ENCODE data around the gene NKD1.
"Not testable (repeated sequence)": the region's sequence is repeated elsewhere in the genome, so short reads cannot be mapped to it uniquely, and the experiment has no call there.

Gene NKD1, protein sequence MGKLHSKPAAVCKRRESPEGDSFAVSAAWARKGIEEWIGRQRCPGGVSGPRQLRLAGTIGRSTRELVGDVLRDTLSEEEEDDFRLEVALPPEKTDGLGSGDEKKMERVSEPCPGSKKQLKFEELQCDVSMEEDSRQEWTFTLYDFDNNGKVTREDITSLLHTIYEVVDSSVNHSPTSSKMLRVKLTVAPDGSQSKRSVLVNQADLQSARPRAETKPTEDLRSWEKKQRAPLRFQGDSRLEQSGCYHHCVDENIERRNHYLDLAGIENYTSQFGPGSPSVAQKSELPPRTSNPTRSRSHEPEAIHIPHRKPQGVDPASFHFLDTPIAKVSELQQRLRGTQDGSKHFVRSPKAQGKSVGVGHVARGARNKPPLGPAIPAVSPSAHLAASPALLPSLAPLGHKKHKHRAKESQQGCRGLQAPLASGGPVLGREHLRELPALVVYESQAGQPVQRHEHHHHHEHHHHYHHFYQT

DNA sequence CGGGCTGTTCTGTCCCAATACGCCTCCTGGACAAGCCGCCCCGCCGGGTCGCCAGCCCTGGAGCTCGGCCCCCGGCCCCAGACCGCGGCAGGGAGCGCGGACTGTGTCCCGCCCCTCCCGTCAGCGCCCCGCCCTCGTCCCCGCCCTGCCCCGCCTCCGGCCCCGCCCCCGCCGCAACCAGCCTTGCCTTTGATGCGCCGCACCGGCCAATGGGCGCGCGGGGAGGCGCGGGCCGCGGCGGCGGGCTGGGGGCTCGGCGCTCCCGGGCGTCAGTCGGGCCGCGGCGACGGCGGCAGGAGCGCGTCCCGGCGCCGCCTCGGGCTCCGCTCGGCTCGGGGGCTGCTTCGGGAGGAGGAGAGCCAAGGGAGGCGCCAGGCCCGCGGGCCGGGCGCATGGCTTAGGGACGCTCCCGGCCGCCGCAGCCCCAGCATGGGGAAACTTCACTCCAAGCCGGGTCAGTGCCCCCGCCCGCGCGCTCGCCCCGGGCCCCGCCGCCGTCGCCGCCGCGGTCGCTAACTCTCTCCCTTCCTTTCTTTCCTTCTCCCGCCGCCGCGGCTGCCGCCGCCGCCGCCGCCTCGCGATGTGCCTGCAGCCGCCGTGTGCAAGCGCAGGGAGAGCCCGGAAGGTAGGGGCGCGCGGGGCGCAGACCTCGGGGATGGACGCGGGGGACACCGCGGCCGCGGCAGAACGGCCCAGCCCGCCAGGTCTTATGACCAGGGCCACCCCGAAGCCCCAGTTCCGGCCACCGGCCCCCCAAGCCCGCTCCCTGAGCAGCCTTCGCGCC is at the start of gene NKD1:
NKD1 (plus strand) TSS at position 272 of the 784 bp plus-strand sequence; CDS start at position 430, 158 bp downstream.
- in situ Hi-C loops (cut with HindIII; ENCODE audit: low pct_ligation_motif_present, low pct_unique_long_range_greater_than_20kb, low sequenced_read_pairs) = no loop called here

DNA sequence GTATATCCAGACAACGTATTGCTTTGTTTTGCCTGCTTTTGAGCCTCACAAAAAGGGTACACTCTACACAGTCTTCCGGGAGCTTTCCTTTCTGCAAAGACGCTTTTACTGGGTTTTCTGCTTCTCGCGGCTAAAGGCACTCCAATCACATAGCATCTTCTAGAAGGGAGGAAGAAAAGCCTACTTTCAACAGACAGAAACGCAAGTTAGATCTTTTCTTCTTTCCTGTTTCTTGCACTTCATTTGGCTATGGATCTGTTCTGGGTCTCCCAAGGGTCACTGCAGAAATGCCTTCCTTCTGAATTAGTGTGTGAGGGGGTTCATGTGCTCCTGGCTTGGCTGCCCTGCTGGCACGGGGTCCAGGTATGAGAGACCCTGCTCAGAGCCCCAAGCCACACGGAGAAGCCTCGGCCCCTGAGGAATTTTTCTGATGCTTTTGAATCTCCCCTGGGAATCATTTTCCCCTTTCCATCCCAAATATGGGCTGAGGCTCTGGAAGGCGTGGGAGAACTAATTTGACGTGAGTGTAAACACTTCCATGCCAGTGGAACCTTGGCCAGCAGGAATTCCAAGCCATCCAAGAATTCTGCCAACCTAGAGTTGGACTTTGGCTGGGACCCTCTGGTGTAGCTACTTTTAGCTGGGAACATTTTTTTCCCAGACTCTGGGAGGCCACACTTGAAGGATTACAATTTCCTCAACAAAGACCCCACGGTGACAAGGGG is 49.6 kb upstream of the NKD1 start:
- in situ Hi-C loops (cut with HindIII; ENCODE audit: low pct_ligation_motif_present, low pct_unique_long_range_greater_than_20kb, low sequenced_read_pairs) = no loop called here
- DNase-seq = no peak

More for the DNA sequence above, at the start of gene NKD1:
- peak; percentile 54 for DNase-seq

DNA sequence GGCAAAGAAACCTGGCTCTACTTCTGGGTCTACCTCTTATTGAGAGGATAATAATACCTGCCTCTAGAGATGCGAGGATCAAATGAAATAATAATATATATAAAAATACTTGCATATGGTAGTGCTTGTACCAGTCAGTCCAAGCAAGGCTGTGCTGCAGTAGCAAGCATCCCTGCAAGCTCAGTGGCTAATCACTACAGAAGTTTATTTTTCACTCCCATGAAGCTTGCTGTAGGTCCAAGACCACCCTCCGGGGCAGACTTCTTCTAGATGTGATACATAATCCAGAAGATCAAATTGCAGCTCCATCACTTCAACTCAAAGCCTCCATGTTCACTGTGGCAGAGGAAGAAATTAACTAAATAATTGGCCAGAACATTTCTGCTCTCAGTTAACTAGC is 48.9 kb upstream of the NKD1 start:
- in situ Hi-C loops (cut with HindIII; ENCODE audit: low pct_ligation_motif_present, low pct_unique_long_range_greater_than_20kb, low sequenced_read_pairs) = no loop called here
- no peak for DNase-seq

DNA sequence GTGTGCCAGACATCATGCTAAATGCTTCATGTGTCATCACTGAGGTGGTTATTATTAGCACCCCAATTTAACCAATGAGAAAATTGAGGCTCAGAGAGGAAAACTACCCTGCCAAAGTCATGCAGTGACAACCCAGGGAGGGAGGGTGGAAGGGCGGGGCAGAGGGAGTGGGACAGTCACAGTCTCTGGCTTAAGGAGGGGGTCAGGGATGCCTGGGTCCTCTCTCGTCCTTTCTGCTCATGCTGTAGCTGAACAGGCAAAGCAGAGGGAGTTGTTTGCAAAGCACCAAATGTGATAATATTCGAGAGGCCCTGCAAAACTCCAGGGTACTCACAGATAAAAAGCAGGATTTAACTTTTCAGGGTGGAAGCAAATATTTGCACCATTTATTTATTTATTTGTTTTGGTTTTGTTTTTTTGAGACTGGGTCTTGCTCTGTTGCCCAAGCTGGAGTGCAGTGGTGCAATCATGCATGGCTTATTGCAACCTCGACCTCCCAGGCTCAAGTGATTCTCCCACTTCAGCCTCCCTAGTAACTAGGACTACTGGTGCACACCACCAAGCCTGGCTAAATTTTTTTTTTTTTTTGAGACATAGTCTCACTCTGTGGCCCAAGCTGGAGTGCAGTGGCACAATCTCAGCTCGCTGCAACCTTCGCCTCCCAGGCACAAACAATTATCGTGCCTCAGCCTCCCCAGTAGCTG is 47.9 kb upstream of the NKD1 start:
- in situ Hi-C loops (cut with HindIII; ENCODE audit: low pct_ligation_motif_present, low pct_unique_long_range_greater_than_20kb, low sequenced_read_pairs) = no loop called here
- no peak for DNase-seq

- DNase-seq = no peak
- in situ Hi-C loops (cut with HindIII; ENCODE audit: low pct_ligation_motif_present, low pct_unique_long_range_greater_than_20kb, low sequenced_read_pairs) = no loop called here
Observed at GRCh38 chr16:50501251-50501650, 46.9 kb upstream of the NKD1 start.

GRCh38 chr16:50501986-50502615 is 46.1 kb upstream of the NKD1 start:
- DNase-seq = no peak
- in situ Hi-C loops (cut with HindIII; ENCODE audit: low pct_ligation_motif_present, low pct_unique_long_range_greater_than_20kb, low sequenced_read_pairs) = no loop called here

DNA sequence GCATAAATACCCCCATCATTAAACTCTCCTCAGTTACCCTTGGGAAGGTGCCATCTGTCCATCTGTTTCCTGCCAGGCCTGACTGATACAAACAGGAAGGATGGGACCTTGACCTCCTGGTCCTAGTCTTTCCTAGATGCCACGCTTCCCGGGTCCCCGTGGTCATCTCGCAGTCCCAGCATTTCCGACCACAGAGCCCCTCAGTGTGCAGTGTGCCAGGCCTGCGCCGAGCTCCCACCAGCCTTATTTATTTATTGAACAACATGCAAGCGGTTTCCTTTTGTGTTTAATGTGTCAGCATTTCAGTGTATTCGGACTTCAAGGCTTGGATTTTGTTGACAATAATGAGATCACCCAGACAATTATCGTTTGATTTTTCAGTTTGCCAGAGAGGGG is 45.6 kb upstream of the NKD1 start:
- no peak for DNase-seq
- in situ Hi-C loops (cut with HindIII; ENCODE audit: low pct_ligation_motif_present, low pct_unique_long_range_greater_than_20kb, low sequenced_read_pairs) = no loop called here

DNA sequence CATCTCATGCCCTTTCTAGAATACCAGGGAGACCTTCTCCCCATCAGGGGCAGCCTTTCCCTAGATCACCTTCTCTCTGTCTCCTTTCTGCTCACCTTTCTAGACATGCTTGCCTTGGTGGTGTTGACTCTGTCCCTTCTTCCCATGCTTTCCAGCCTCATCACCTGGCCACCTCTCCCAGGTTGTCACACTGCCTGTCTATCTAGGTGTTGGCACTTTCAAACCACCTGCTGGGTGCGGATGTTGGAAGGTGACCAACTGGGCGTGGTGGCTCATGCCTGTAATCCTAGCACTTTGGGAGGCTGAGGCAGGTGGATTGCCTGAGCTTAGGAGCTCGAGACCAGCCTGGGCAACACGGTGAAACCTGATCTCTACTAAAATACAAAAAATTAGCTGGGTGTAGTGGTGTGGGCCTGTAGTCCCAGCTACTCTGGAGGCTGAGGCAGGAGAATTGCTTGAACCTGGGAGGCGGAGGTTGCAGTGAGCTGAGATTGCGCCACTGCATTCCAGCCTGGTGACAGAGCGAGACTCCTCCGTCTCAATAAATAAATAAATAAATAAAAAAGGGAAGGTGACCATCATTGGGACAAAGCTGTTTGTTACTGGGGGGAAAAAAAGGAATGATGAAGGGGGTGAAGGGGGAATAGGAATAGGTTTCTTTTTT is 44.2 kb upstream of the NKD1 start:
- not testable (repeated sequence) for DNase-seq

GRCh38 chr16:50505115-50505514 is 43.1 kb upstream of the NKD1 start:
- in situ Hi-C loops (cut with HindIII; ENCODE audit: low pct_ligation_motif_present, low pct_unique_long_range_greater_than_20kb, low sequenced_read_pairs) = no loop called here
- DNase-seq = no peak

More for the DNA sequence above, 44.2 kb upstream of the NKD1 start:
- in situ Hi-C loops (cut with HindIII; ENCODE audit: low pct_ligation_motif_present, low pct_unique_long_range_greater_than_20kb, low sequenced_read_pairs) = not testable (repeated sequence)

GRCh38 chr16:50505714-50506542 is 42.3 kb upstream of the NKD1 start:
- DNase-seq = no peak
- in situ Hi-C loops (cut with HindIII; ENCODE audit: low pct_ligation_motif_present, low pct_unique_long_range_greater_than_20kb, low sequenced_read_pairs) = no loop called here

DNA sequence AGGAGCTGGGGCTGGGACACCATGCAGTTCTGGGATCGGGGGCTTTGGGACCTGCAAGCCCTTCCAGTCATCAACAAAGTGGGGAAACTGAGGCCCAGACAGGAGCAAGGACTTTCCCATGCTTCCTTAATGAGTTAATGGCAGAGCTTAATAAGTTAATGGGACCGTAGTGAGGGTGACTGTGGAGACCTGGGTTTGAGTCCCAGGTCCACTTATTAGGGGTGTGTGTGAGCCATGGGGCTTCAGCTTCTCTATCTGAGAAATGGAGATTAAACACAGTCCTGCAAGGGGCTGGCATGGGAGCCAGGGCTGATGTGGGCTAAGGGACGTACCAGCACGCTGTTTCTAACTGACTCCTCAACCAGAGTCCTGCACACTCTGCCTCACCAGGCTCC is 41.7 kb upstream of the NKD1 start:
- in situ Hi-C loops (cut with HindIII; ENCODE audit: low pct_ligation_motif_present, low pct_unique_long_range_greater_than_20kb, low sequenced_read_pairs) = no loop called here
- no peak for DNase-seq

GRCh38 chr16:50507397-50507796 is 40.8 kb upstream of the NKD1 start:
- in situ Hi-C loops (cut with HindIII; ENCODE audit: low pct_ligation_motif_present, low pct_unique_long_range_greater_than_20kb, low sequenced_read_pairs) = no loop called here
- no peak for DNase-seq

- in situ Hi-C loops (cut with HindIII; ENCODE audit: low pct_ligation_motif_present, low pct_unique_long_range_greater_than_20kb, low sequenced_read_pairs) = no loop called here
- DNase-seq = peak; percentile 37
Observed at GRCh38 chr16:50509521-50510341, 38.5 kb upstream of the NKD1 start.

GRCh38 chr16:50515218-50515617 is 33.0 kb upstream of the NKD1 start:
- no peak for DNase-seq
- in situ Hi-C loops (cut with HindIII; ENCODE audit: low pct_ligation_motif_present, low pct_unique_long_range_greater_than_20kb, low sequenced_read_pairs) = no loop called here

GRCh38 chr16:50516401-50516800 is 31.8 kb upstream of the NKD1 start:
- no peak for DNase-seq
- in situ Hi-C loops (cut with HindIII; ENCODE audit: low pct_ligation_motif_present, low pct_unique_long_range_greater_than_20kb, low sequenced_read_pairs) = no loop called here

DNA sequence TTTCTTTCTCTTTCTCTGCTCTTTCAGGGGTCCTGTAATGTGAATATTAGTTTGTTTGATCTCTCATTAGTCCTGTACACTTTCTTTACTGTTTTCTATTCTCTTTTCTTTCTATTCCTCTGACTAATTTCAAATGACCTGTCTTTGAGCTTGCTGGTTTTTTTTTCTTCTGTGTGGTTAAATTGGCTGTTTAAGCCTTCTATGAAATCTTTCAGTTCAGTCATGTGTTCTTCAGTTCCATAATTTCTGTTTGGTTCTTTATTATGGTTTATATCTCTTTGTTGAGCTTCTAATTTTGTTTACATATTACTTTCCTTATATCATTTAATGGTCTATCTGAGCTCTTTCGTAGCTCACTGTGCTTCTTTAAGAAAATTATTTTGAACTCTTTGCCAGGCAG is 31.3 kb upstream of the NKD1 start:
- in situ Hi-C loops (cut with HindIII; ENCODE audit: low pct_ligation_motif_present, low pct_unique_long_range_greater_than_20kb, low sequenced_read_pairs) = no loop called here

More for the DNA sequence above, 31.3 kb upstream of the NKD1 start:
- DNase-seq = no peak

Measured in ACHN (cell line).